AG04449 (cell line): ENCODE data around the gene GABRR2.

ENCODE experiments used
- CTCF ChIA-PET: fragments of 350-600 bp; formaldehyde crosslinking; extraction: SDS; loops from one replicate; lab custom pipeline; 2021; ENCODE audit warnings: antibody characterized with exemption; lab: Yijun Ruan, JAX
- POLR2A ChIA-PET: fragments of 400-600, 350-600 bp; formaldehyde crosslinking; extraction: SDS; loops from one replicate; lab custom pipeline; 2020; ENCODE audit warnings: antibody characterized with exemption, inconsistent platforms; lab: Yijun Ruan, JAX
- DNase-seq: peaks from one replicate; pipeline ENCODE4 v3.0.0-alpha.2; 2010; ENCODE audit warnings: low read depth, low spot score
- H3K4me3 ChIP-seq: 2 replicates; pipeline ENCODE4 v1.5.1; 2011; ENCODE audit warnings: low read depth, mild to moderate bottlenecking, control low read depth, low read length
- TF ChIP-seq, protein P1 (sequence below): IDR thresholded peaks from one replicate; pipeline ENCODE4 v1.5.1; 2011; ENCODE audit warnings: mild to moderate bottlenecking, moderate library complexity, low read length, control low read depth, inconsistent platforms; ENCODE audit not compliant: insufficient read depth; ENCODE audit errors: missing control alignments

The GABRR2 gene

GRCh38 chr6:89212472-89212871, 102.6 kb downstream of the GABRR2 start:
- DNase-seq = no peak
- ChIA-PET POLR2A (no interaction called here), CTCF (no interaction called here)
- no peak overlapping the region for H3K4me3 ChIP-seq
- TF ChIP-seq, protein P1, sequence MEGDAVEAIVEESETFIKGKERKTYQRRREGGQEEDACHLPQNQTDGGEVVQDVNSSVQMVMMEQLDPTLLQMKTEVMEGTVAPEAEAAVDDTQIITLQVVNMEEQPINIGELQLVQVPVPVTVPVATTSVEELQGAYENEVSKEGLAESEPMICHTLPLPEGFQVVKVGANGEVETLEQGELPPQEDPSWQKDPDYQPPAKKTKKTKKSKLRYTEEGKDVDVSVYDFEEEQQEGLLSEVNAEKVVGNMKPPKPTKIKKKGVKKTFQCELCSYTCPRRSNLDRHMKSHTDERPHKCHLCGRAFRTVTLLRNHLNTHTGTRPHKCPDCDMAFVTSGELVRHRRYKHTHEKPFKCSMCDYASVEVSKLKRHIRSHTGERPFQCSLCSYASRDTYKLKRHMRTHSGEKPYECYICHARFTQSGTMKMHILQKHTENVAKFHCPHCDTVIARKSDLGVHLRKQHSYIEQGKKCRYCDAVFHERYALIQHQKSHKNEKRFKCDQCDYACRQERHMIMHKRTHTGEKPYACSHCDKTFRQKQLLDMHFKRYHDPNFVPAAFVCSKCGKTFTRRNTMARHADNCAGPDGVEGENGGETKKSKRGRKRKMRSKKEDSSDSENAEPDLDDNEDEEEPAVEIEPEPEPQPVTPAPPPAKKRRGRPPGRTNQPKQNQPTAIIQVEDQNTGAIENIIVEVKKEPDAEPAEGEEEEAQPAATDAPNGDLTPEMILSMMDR = no peak

- ChIA-PET POLR2A (no interaction called here), CTCF (no interaction called here)
- no peak for DNase-seq
- no peak overlapping the region for H3K4me3 ChIP-seq
- TF ChIP-seq, protein P1 = no peak
These were observed 105.6 kb downstream of the GABRR2 start for GRCh38 chr6:89209457-89209856.

DNA sequence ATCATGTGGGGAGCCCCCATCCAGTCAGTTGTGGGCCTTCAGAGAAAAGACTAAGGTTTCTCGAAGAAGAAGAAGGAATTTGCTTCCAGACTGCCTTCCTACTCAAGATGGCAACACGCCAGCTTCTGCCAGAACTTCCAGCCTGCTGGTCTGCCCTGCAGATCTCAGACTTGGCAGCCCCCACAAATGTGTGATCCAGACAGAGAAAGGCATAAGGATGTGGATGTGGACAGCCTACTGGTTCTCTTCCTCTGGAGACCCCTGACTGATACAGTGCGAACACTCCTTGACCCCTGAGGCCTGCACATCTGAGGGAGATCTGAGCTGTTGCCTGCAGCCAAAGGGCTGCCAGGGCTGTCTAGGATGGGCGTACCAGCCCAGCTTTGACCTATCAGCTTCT, 106.5 kb downstream of the GABRR2 start:
- TF ChIP-seq, protein P1 = no peak
- H3K4me3 ChIP-seq = no peak overlapping the region
- ChIA-PET CTCF (no interaction called here), POLR2A (no interaction called here)
- DNase-seq = no peak
